ELF-1 (cell line): ENCODE measurements around the gene ARGLU1.

Experiments used
- DNase-seq: peaks from one replicate; pipeline ENCODE4 v3.0.0-alpha.2; 2016; ENCODE audit warnings: low read depth, low spot score

Gene ARGLU1

GRCh38 chr13:106503730-106504453 lies 64.0 kb downstream of the ARGLU1 start:
- DNase-seq = no peak

- no peak for DNase-seq
These were observed 64.7 kb downstream of the ARGLU1 start for GRCh38 chr13:106503272-106503671.

GRCh38 chr13:106500445-106500844 lies 67.5 kb downstream of the ARGLU1 start:
- no peak for DNase-seq

GRCh38 chr13:106499896-106500295 lies 68.0 kb downstream of the ARGLU1 start:
- no peak for DNase-seq

- DNase-seq = no peak
These were observed 68.8 kb downstream of the ARGLU1 start for GRCh38 chr13:106499113-106499512.

GRCh38 chr13:106498571-106498970 lies 69.4 kb downstream of the ARGLU1 start:
- no peak for DNase-seq

DNA sequence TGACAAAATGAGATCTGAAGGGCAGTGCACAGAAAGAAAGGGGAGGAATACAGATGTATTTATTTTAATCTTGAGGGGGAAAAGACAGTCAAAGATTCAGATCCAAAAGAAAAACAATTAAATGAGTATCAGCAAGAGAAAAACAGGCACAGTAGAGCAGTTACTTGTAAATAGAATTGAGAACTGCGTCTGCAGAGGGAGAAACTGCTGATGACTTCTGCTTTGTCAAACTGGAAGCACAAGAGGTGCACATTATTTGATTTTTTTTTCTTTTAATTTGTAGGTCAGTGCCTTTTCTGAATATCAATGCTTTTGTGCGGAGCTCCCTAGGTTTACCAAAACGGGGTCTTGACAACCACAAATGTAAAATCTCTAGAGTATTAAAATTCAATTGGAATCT lies 69.8 kb downstream of the ARGLU1 start:
- no peak for DNase-seq

- no peak for DNase-seq
These were observed 70.9 kb downstream of the ARGLU1 start for GRCh38 chr13:106497079-106497478.

GRCh38 chr13:106496072-106496997 lies 71.6 kb downstream of the ARGLU1 start:
- no peak for DNase-seq

DNA sequence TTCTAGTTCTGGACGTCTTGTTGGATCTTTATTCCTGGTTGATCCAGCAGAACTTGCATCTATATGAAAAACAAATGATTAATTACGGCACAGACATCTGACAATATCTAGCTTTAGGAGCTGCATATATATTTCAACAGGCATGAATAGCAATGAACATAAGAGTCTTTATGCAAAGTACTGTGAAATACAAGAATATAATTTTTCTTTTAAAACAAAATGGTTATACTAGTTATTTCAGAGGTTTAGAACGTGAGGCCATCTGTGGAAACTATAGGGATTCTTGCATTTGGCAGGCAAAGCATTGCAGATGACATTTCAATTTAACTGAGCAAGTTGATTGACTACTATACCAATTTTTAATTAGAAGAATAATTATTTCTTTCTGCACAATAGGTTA lies 73.0 kb downstream of the ARGLU1 start:
- DNase-seq = no peak

- no peak for DNase-seq
These were observed 73.4 kb downstream of the ARGLU1 start for GRCh38 chr13:106494506-106494905.

DNA sequence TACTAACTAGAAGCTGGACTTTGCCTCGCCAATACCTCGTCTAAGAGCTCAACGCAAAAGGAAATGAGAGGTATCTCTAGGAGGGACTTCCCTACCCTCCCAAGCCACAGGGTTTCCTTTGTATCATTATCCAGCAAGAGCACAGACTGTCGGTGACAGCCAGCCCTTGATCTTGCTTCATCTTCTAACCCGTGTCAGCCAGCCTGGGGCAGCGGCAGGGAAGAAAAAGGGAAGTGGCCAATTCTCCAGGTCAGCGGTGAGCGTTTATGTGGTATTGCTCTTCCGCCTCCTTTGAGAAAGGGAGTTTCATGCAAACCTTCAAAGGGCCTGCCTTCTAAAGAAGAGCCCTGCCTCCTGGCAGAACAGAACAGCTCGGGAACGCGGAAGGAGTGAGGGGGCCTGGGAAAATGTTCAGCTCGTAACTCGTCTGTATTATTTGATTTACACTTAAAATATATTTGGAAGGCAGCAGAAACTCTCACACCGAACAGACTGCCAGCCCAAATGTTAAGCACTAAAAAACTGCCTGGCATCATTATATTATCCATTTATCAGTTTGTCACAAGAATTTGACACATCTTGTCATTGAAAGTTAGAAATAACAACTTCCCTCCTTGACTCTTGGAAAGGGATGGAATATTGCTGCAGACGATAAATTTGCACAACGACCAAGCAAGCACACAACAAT lies 74.3 kb downstream of the ARGLU1 start:
- DNase-seq = no peak

GRCh38 chr13:106492588-106493475 lies 75.1 kb downstream of the ARGLU1 start:
- no peak for DNase-seq

DNA sequence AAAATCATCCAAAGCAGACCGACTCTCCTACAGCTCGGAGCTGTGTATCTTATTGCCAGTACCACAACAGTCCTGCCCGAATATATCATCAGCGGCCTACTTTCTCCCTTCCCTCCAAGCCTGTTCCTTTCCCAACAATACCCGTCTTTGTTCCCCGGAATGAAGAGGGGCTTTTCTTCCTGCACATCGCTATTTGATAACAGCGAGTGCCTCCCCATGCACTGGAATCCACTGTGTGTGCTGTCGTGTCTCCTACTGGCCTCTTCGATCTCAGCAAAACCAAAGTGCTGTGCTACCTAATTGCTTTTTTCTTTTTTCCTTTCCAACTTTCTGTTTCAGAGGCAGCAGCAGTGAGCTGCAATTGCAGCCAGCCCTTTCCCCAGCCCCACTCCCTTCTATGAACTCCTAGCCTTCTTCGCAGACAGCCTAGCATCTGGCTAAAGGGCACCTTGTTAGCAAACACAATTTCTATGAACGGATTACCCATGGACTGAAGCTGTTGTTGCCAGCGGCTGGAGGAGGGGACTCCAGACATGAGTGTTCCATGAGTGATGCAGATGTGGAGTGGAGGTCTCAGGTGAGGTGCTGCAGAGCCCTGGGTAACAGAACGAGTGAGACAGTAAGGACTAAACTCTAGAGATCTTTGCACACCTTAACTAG lies 75.9 kb downstream of the ARGLU1 start:
- no peak for DNase-seq
